Measurements from ENCODE around the gene AGAP1.

DNA sequence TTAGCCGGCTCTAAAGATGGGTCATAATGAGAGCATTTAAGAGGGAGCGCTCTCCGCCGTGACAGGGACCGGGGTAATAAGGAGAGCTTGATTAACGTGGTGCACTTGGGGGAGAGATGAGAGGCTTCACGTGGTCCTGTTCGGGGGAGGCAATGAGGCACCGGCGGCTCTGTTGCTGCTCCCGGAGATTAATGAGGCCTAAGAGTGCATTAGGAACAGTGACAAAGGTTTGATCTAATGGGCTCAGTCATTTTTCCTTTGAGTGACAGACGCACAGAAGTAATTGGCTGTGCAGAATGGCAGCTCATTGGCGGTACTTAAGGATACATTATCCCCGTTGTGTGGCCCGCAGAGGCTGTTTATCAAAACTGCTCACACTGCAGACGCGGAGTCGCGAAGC is 423.7 kb downstream of the AGAP1 start:
- TF ChIP-seq, protein P1, sequence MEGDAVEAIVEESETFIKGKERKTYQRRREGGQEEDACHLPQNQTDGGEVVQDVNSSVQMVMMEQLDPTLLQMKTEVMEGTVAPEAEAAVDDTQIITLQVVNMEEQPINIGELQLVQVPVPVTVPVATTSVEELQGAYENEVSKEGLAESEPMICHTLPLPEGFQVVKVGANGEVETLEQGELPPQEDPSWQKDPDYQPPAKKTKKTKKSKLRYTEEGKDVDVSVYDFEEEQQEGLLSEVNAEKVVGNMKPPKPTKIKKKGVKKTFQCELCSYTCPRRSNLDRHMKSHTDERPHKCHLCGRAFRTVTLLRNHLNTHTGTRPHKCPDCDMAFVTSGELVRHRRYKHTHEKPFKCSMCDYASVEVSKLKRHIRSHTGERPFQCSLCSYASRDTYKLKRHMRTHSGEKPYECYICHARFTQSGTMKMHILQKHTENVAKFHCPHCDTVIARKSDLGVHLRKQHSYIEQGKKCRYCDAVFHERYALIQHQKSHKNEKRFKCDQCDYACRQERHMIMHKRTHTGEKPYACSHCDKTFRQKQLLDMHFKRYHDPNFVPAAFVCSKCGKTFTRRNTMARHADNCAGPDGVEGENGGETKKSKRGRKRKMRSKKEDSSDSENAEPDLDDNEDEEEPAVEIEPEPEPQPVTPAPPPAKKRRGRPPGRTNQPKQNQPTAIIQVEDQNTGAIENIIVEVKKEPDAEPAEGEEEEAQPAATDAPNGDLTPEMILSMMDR (IDR thresholded peaks at IDR 0.05), result no peak
- TF ChIP-seq POLR2AphosphoS5 (IDR thresholded peaks at IDR 0.05), result no peak
- TF ChIP-seq EP300 (IDR thresholded peaks at IDR 0.05), result no peak
- no peak for TF ChIP-seq POLR2A (IDR thresholded peaks at IDR 0.05)
